Putamen (tissue), 1 donor: ENCODE measurements around the gene TRHDE.
"Not testable (repeated sequence)": the region's sequence is repeated elsewhere in the genome, so short reads cannot be mapped to it uniquely, and the experiment has no call there.

Source experiments
- DNase-seq: peaks from one replicate; pipeline ENCODE4 v3.0.0-alpha.2; 2016; ENCODE audit warnings: low spot score

The TRHDE gene

DNA sequence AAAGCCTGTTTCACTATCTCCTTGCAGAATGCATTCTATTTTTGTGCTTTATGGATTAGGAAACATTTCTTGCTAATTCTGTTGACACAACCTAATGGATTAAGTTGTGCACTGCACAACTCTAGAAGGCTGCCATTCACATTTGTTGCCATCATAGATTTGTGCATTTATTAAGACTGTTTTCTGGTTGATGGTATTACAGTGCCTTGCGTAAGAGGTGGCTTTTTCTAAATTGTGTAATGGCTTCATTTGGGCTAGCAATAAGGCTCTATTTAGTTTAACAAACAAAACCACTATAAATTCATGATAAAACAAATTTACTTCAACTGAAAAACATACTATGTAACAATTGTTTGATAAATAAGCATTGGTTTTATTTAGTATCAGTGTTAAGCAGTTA is 175.9 kb downstream of the TRHDE start:
- no peak for DNase-seq

DNA sequence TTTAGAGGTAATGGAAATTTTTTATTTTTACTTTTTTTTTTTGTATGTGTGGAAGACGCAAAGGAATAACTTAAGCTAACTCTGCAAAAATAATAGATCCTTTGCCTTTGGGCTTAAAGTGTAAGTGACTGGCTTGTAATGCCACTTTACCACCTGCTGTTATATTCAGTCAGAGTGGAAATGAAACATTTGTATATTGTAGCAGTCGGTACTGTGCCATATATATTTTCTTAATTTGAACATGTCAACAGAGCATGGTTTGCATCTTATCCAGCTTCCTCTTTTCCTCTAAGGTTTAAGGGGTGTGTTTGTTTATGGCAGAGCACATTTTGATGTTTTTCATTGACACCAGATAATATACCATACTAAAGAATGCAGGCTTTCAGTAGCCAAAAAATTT is 176.6 kb downstream of the TRHDE start:
- no peak for DNase-seq

DNA sequence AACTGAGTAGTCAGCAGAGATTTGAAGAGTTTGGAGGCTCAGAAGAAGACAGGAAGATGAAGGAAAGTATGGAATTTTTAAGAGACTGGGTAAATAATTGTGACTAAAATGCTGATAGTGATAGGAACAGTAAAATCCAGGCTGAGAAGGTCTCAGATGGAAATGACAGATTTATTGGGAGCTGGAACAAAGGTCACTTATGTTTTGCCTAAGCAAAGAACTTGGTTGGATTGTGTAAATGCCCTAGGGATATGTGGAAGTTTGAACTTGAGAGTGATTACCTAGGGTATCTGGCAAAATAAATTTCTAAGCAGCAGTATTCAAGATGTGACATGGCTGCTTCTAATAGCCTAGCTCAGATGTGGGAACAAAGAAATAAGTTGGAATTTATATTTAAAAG is 180.9 kb downstream of the TRHDE start:
- DNase-seq: no peak

DNA sequence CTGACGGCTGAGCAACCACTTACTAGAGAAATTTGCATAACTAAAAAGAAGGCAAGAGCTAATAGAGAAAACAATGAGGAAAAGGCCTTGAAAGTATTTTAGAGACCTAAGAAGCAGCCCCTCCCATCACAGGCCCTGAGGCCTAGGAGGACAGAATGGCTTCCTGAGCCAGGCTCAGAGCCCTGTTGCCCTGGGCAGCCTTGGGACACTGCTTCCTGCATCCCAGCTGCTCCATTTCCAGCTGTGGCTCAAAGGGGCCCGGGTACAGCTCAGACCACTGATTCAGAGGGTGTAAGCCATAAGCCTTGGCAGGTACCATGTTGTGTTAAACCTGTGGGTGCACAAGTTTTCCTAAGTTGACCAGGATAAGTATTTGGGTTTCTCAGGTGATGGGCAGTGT is 181.4 kb downstream of the TRHDE start:
- DNase-seq: no peak

DNA sequence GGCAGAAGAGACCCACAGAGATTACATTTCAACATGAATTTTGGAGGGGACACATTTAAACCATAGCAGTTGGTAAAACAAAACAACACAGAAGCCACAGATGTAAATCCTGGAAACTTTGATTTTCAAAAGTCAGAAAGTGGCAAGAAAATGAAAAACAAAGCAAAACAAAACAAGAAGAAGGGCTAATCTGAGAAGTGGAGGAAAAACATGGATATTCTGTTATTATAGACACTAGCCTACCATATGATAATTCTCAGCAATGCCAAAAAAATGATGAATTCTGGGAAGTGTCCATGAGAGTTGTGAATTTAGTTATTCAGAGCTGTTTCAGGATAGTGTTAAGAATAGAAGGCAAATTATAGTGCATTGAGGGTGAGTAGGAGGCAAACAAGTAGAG is 192.3 kb downstream of the TRHDE start:
- DNase-seq: no peak

DNA sequence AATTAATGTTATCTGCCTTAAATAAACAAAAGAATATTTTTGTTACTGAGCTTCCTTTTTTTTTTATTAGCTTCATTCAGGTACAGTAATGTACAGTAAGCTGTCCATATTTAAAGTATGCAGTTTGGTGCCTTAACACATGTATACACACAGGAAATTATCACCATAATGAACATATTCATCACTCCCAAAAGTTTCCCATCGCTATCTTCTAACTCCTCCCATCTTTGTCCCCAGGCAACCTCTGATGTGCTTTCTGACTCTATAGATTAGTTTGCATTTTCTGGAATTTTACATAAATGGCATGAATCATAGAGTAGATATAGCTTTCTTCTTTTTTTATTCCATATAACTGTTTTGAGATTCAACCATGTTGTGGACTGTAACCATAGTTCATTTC is 193.0 kb downstream of the TRHDE start:
- DNase-seq: no peak

DNA sequence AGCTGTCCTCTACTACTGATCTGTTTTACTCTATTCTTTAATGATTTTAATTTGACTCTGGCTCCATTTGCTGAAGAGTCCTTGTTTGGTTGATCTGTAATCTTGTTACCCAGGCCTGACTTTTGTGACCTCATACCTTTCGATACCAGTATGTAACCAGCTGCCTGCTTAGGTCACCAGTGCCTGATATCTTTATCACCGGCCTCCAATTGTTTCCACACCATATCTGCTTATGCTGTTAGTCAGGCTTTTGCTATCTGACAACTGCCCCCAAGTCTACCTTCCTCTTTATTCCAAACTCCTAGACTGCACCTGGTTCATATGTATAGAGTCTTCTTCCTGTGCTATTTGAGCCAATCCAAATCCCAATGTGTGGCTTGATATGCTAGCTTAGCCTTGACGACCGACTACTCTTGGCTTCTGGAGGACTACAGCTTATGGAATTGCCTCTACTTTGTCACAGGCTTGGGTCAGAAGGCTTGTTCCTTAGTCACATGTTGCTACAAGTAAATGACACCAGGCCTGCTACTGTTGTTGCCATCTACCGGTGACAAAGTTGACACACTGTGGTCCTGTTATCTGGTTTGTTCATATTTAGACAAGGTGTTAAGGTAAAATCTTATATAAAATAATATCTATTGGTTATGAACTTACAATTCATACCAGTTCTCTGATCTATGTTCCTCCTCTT is 193.9 kb downstream of the TRHDE start:
- DNase-seq: no peak

DNA sequence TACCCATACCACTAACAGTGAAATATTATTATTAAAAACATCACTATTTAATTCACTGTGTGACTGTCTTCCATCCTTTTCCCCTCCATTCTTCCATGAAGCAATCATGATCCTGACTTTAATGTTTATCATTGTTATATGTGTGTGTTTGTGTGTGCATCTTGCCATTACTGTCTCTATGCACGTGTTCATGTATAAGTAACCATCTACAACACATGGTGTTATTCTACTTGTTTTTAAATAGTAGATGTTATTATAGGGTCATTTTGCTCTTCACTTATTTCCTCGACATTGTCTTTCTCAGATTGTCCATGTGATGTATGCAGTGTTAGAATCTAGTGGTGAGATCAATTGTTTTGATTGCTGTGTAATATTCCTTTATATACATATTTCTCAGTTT is 195.8 kb downstream of the TRHDE start:
- no peak for DNase-seq

DNA sequence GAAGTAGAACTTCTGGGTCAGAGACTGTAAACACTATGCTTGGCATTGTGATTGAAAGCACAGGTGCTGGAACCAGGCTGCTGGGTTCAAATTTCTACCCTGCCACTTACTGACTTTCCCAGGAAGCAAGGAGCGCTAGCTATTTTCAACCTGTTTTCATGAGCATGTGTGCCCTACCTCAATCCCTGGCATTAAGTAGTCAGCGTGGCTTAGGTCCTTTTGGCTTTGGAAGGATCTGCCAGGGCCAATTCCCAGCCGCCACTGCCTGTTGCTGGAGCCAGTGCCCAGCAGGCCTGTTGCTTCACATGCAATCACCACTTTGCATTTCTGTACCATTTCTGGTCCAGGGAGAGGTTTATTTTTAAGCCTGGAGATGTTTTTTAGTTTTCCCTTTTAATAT is 196.3 kb downstream of the TRHDE start:
- no peak for DNase-seq

DNA sequence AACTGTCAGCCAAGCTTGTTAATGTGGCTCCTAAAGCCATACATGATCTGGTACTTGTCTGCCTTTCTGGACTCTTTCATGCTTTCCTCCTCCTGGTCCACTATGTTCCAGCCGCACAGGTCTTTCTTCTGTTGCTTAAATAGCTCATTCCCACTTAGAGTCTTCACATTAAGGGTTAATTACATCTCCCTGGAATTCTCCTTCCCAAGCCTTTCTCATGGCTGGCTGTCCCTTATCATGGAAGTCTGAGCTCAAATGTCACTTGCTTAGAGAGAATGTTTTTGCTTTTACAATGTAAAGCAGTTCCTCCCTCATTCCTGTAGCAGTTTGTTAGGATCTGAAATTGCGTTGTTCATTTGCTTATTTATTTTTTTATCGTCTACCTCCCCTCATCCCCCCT is 199.6 kb downstream of the TRHDE start:
- no peak for DNase-seq

DNA sequence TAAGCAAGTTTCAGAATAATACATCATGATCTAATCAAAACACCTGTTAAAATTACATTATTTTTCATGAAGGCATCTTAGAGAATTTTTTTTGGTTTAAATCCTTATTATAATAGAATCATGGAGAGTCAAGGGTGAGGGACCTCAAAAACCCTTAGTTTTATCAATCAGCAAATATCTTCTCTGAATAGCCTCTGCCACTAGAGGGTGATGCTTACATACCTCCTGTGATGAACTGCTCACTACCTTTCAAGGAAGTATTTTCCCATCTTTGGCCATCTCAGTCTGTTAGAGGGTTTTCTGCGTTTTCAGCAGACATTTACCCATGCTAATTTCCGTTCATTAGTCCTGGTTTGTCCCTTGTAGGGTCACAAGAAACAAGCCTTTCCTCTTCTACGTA is 200.2 kb downstream of the TRHDE start:
- DNase-seq: no peak

DNA sequence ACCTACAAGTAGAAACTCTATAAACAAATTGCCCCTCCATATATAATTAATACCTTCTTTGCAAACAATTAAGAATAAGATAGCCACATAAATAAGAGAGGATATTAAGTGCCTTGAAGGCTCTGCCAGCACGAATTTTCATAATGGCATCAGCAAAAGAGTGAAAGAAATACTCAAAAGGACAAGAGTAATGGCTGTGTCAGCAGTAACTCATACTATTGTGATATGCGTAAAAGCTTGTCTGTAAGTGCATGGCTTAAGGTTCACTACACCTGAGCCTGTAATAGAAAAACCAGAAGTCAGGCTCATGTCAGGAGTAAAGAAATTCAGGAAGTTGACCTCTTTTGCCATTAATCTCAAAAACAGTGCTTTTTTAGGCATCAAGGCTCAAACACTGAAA is 204.1 kb downstream of the TRHDE start:
- DNase-seq: no peak

DNA sequence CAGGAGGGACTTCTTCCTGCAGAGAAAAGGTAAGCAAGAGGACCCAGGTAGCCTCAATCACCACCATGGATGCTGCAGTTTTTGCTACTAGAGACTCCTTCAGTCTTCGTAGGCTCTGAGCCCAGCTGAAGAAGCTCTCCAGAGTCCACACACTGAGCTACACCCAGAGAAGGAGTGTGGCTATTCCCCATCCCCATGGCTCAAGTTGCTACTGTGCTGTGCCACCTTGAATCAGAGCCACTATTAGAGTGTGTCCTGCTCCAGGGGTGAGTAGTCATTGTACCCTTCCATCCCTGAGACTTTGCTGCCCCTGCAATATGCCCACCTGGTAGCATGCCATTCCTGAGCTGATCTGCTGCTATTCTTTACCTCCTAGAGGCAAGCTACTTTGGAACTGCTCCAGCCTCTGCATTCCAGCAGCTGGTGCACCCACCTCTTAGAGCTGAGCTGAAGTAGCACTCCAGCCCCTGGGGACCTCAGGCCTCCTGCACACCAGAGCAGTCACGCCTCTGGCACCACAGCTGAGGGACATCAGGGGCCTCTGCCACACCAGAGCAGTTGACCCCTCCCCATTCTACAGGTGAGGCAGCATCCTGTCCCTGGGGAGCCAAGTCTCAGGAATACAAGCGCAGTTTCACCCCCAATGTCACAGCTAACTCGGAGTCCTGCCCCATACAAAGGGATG is 213.0 kb downstream of the TRHDE start:
- DNase-seq: no peak

DNA sequence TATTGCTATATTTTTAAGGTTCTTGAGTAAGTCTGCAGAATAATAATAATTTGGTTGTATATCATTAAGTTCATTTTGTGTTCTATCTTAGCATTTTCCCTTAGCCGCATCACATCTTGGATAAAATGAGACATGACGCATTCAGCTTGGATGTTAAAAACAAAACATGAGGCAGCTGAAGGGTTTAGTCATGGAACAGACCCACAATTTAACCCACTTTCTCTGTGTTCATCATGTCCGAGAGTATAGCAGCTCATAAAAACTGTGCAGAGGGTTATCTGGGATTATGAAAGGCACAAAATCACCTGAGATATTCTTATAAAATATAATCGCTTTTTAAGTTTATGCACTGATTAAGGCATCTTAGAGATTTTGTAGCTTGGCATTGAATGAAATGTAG is 219.3 kb downstream of the TRHDE start:
- no peak for DNase-seq

DNA sequence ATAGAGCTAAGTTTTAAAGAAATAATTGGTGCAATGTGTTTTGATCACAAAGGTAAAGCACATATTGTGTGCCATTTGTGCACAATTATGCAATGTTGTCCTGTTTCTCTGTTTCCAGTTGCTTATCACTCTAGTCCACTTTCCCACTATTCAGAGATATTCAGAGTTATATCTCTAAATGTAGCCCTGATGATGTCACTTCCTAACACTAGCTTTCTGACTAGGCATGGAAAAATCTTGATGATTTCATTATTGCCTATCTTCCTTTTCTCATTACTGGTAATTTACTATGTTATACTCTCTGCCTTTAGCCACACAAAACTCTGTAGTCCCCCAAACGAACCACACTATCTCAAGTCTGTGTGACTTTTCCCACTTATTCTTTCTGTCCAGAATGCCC is 221.2 kb downstream of the TRHDE start:
- no peak for DNase-seq

DNA sequence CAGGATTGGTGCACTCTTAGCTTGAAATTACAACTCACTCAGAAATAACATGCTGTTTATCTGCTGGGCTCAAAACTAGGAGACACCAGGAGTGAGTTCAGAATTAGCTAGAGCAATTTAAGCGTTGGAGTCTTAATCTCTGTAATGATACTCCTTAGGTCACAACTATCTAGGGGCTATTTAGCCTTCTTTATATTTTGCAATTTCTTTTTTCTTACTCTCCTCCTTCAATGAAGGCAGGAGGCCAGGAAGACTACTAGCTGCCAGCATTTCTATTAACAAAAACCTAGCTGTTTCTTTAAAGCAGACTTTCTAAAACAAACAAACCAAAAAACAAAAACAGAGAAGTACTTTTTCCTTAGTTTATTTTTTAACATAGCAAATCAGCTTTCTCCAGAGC is 226.2 kb downstream of the TRHDE start:
- DNase-seq: no peak

DNA sequence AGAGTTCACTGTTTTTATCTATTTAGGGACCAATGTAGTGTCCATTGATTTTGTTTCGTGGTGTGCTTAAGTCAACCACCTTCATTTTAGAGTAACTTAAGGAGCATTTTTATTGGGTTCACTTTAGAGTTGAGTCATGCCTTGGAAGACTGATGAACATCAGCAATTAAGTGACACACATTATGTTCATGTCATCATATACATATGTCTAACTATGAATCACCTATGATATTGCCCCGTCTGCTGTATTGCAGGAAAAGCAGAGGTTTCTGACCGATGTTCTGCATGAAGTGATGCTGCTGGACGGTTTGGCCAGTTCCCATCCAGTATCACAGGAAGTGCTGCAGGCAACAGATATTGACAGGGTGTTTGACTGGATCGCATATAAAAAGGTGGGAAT is 227.1 kb downstream of the TRHDE start:
- DNase-seq: no peak

DNA sequence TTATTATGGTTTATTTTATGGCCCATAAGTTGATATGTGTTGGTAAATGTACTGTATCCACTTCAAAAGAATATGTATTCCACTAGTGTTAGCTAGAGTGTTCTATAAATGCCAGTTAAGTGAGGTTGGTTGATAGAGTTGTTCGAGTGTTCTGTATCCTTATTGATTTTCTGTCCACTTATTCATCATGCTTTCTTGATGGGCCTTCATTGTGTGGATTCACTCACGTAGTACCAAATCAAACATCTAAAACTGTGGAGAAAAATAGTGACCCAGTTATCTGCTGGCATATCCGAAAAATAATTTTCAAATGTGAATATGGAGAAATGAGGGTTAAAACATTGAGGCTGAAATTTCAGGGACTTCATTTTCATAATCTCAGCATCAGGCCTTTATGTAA is 230.4 kb downstream of the TRHDE start:
- no peak for DNase-seq

DNA sequence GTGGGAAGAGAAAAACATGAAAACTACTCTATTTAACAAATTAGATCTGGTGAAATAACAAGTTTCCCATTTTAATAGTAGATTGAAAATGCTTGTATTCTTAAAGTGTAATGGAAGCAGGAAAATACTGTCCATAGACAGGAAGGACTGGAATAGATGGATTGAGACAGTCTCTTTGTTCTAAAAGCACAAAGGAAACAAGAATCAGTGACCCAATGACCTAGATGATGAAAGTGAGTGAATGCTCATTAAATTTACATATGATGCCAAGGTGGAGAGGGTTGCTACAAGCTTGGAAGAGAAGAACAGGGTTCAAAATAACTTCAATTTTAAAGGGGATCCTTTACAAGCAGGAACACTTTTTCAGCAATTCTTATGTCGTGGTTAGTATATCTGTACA is 233.1 kb downstream of the TRHDE start:
- no peak for DNase-seq

DNA sequence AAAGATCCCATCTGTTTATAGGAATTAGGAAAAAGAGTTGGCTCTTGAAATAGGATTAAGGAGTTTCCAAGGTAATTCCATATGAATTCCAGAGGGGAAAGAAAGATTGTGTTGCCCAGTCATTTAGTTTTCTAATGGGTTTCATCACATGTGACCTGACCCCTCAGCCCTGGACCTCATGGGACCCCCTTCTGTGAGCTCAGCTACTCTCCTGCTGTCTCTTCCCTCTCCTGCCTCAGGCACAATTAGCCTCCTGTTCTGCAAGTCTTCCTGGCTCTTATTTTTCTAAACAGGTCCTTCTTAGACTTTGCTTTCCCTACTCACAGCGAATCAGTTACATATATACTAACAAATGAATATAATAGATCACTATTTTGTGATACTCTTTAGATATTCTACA is 237.7 kb downstream of the TRHDE start:
- no peak for DNase-seq

DNA sequence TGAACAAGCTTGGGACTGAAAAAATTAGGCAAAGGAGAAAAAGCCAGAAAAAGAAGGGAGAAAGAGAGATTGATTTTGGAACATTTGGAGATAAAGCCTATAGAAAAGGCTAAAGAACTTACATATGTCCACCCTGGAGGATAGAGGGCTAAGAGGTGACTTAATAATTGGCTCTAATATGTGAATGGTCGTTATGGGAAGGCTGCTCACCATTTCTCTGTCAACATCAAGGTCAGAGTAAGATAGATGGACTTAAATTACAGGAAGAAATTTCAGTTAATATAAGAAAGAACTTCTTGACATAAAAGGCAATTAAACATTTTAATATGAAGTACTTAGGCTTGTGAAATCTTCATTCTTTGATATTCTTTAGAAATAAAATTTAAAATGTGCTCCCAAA is 238.6 kb downstream of the TRHDE start:
- DNase-seq: no peak

DNA sequence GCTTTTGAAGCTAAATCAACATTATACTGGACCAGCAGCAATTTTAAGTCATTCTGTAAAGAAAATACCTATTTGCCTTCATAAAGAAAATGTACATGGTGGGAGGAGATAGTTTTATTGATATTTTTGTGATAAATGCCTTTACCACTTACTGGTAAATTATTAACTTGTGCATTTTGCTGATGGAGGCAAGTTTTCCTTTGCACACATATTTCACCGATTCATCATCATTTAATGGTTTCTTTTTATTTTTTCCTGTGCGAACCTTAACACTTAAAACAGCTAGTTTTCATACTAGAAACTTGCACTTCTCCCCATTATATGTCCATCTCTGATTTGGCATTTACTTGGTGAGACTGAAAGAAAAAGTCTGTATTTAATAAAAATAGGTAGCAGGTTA is 239.3 kb downstream of the TRHDE start:
- DNase-seq: no peak

DNA sequence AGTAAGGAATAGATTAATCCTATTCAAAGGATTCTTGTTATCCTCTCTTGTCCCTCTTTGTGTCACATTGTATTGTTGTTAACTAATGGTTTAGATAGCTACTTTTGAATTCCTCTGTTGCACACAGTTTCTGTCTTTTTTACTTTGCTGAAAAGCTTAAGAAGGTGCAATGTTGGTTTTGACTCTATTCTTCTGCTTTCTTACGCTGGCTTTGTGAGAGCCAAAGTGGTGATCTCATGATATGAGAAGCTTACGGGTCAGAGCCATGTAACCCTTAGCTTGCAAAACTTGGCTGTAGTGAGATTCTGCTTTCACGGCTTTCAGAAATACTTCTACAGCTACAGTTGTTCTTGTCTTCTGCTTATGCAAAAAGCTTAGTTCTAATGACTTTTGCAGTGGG is 239.7 kb downstream of the TRHDE start:
- DNase-seq: no peak

DNA sequence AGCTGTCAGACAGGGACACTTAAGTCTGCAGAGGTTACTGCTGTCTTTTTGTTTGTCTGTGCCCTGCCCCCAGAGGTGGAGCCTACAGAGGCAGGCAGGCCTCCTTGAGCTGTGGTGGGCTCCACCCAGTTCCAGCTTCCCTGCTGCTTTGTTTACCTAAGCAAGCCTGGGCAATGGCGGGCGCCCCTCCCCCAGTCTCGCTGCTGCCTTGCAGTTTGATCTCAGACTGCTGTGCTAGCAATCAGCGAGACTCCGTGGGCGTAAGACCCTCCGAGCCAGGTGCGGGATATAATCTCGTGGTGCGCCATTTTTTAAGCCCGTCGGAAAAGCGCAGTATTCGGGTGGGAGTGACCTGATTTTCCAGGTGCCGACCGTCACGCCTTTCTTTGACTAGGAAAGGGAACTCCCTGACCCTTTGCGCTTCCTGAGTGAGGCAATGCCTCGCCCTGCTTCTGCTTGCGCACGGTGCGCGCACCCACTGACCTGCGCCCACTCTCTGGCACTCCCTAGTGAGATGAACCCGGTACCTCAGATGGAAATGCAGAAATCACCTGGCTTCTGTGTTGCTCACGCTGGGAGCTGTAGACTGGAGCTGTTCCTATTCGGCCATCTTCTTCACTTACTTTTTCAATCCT is 248.0 kb downstream of the TRHDE start:
- DNase-seq: not testable (repeated sequence)
